Measurements from ENCODE around the gene GPSM1. TPM values are rescaled to one million over a fixed set of nuclear protein-coding genes. Genes with fewer than 3 reads are reported as not detected.

Gene GPSM1
- total RNA-seq, 1 experiment from 2014 or later = 26.4 TPM

GRCh38 chr9:136316271-136316751, 11.0 kb upstream of the GPSM1 start:
- Histone ChIP-seq H3K4me2 (ENCODE audit: low read length) (no peak overlapping the region), H3K9ac (ENCODE audit: low read length) (no peak overlapping the region), H3K36me3 (ENCODE audit: control insufficient read depth in 1 of 2, insufficient read depth in 2 of 2, low read length in 2 of 2) (no peaks in the 10 kb centered on the region), H3K4me1 (ENCODE audit: control insufficient read depth in 1 of 2, insufficient read depth in 2 of 2, low read length in 2 of 2) (peaks cover 8 to 12% of the 10 kb centered on the region in 2 experiments), H3K27me3 (ENCODE audit: insufficient read depth, low read length) (no peaks in the 10 kb centered on the region), H3K9me2 (ENCODE audit: insufficient read depth) (no peaks in the 10 kb centered on the region), H3K4me3 (replicated peaks in 1 of 2; ENCODE audit: low read depth in 1 of 2, low read length in 2 of 2) (no peak overlapping the region), H3K9me3 (ENCODE audit: control insufficient read depth in 1 of 2, insufficient read depth in 1 of 2, low read depth in 1 of 2, low read length in 2 of 2) (peaks cover 10 to 21% of the 10 kb centered on the region in 2 experiments; a peak in 2 of 4 replicates), H4K20me1 (ENCODE audit: insufficient read depth) (no peaks in the 10 kb centered on the region), H2AFZ (ENCODE audit: low read depth, low read length, poor library complexity, severe bottlenecking) (no peak overlapping the region), H3K27ac (ENCODE audit: low read depth, low read length) (no peak overlapping the region), H3K79me2 (ENCODE audit: insufficient read depth, low read length) (no peaks in the 10 kb centered on the region)
- POLR2A ChIA-PET = no interaction called here
- BruUV-seq (replicated peaks) = no TSS peak
- CTCF ChIA-PET = no interaction called here
- ATAC-seq (no peak), DNase-seq (ENCODE audit: low read depth, low spot score) (no peak)
- TF ChIP-seq ELF1 (IDR thresholded peaks at IDR 0.05; ENCODE audit: borderline replicate concordance, low read depth) (no peak), POLR2A (IDR thresholded peaks at IDR 0.05; ENCODE audit: borderline replicate concordance, extremely low read depth, insufficient read depth, insufficient read length) (no peak), EGR1 (IDR thresholded peaks at IDR 0.05; ENCODE audit: low read depth) (no peak), REST (IDR thresholded peaks at IDR 0.05; ENCODE audit: low read depth) (no peak), FOSL1 (IDR thresholded peaks at IDR 0.05; ENCODE audit: low read depth) (no peak), TCF7L2 (IDR thresholded peaks at IDR 0.05; ENCODE audit: borderline replicate concordance, extremely low read depth, insufficient read depth, insufficient read length) (no peak)
- intact Hi-C loops (cut with micrococcal nuclease) = no loop called here
- RAD21 ChIA-PET (ENCODE audit: low non-redundant PET in 1 of 2, low total read pairs in 2 of 2, uncharacterized antibody in 2 of 2, unreplicated experiment in 2 of 2) = no interaction called here

Measured in HCT116 (cell line).